ENCODE data around the gene OSBPL6. TPM values are rescaled to one million over a fixed set of nuclear protein-coding genes. Genes with fewer than 3 reads are reported as not detected.

Gene OSBPL6
- total and polyA plus RNA-seq, 3 donors from 2014 or later: 1.7 to 3.8 (median 2.6) TPM

GRCh38 chr2:178280244-178280852 lies 86.0 kb downstream of the OSBPL6 start:
- no peaks in the 10 kb centered on the region for H3K4me1 ChIP-seq
- no peak overlapping the region for H3K27ac ChIP-seq
- WGBS, 2 donors: 59 to 61% methylated on average over 4 of the region's 4 CpGs
- no peaks in the 10 kb centered on the region for H3K9me3 ChIP-seq
- DNase-seq: peak; percentile 63
- intact Hi-C loops (cut with DNase I; ENCODE audit: low total_unique reads): no loop called here
- H3K36me3 ChIP-seq (ENCODE audit: low read depth, missing control alignments): no peaks in the 10 kb centered on the region
- TF ChIP-seq POLR2A (IDR thresholded peaks at IDR 0.05) (no peak), CTCF (IDR thresholded peaks at IDR 0.05) (peak; percentile 69 to 95 (median 82))
- H3K27me3 ChIP-seq: no peaks in the 10 kb centered on the region
- no peak overlapping the region for H3K4me3 ChIP-seq

GRCh38 chr2:178282075-178282815 lies 87.9 kb downstream of the OSBPL6 start:
- Histone ChIP-seq H3K9me3 (no peaks in the 10 kb centered on the region), H3K36me3 (ENCODE audit: low read depth, missing control alignments) (no peaks in the 10 kb centered on the region), H3K27me3 (no peaks in the 10 kb centered on the region), H3K27ac (no peak overlapping the region), H3K4me1 (no peaks in the 10 kb centered on the region), H3K4me3 (no peak overlapping the region)
- DNase-seq: no peak
- intact Hi-C loops (cut with DNase I; ENCODE audit: low total_unique reads): no loop called here
- TF ChIP-seq POLR2A (IDR thresholded peaks at IDR 0.05): no peak
- TF ChIP-seq CTCF (IDR thresholded peaks at IDR 0.05): no peak
- 44 to 50% methylated on average over 8 of the region's 8 CpGs for WGBS, 2 donors

- intact Hi-C loops (cut with DNase I; ENCODE audit: low total_unique reads): no loop called here
- no peak for DNase-seq
- WGBS, 2 donors: 74 to 78% methylated on average over 3 of the region's 3 CpGs
- Histone ChIP-seq H3K4me3 (no peak overlapping the region), H3K27ac (no peak overlapping the region), H3K36me3 (ENCODE audit: low read depth, missing control alignments) (no peaks in the 10 kb centered on the region), H3K27me3 (no peaks in the 10 kb centered on the region), H3K9me3 (no peaks in the 10 kb centered on the region), H3K4me1 (no peaks in the 10 kb centered on the region)
- no peak for TF ChIP-seq POLR2A (IDR thresholded peaks at IDR 0.05)
Measured at GRCh38 chr2:178283341-178283918, 89.1 kb downstream of the OSBPL6 start.

GRCh38 chr2:178284613-178285286 lies 90.4 kb downstream of the OSBPL6 start:
- intact Hi-C loops (cut with DNase I; ENCODE audit: low total_unique reads): no loop called here
- TF ChIP-seq CTCF (IDR thresholded peaks at IDR 0.05): no peak
- no peak for TF ChIP-seq POLR2A (IDR thresholded peaks at IDR 0.05)

GRCh38 chr2:178285287-178285615 lies 90.9 kb downstream of the OSBPL6 start:
- H3K27ac ChIP-seq: no peak overlapping the region
- no peaks in the 10 kb centered on the region for H3K36me3 ChIP-seq (ENCODE audit: low read depth, missing control alignments)
- TF ChIP-seq POLR2A (IDR thresholded peaks at IDR 0.05): no peak
- no peak for TF ChIP-seq CTCF (IDR thresholded peaks at IDR 0.05)
- DNase-seq: no peak
- H3K27me3 ChIP-seq: no peaks in the 10 kb centered on the region
- no peaks in the 10 kb centered on the region for H3K4me1 ChIP-seq
- intact Hi-C loops (cut with DNase I; ENCODE audit: low total_unique reads): no loop called here
- no peak overlapping the region for H3K4me3 ChIP-seq
- WGBS, 2 donors: 88 to 89% methylated on average over 1 of the region's 1 CpG
- no peaks in the 10 kb centered on the region for H3K9me3 ChIP-seq

More at GRCh38 chr2:178284613-178285286, 90.4 kb downstream of the OSBPL6 start:
- WGBS, 2 donors: 72 to 80% methylated on average over 4 of the region's 4 CpGs
- no peaks in the 10 kb centered on the region for H3K9me3 ChIP-seq
- no peaks in the 10 kb centered on the region for H3K36me3 ChIP-seq (ENCODE audit: low read depth, missing control alignments)
- no peaks in the 10 kb centered on the region for H3K4me1 ChIP-seq
- DNase-seq: no peak
- no peak overlapping the region for H3K4me3 ChIP-seq
- no peaks in the 10 kb centered on the region for H3K27me3 ChIP-seq
- H3K27ac ChIP-seq: no peak overlapping the region
